HEK293T (cell line): ENCODE data around the gene FAM98B.

Source experiments
- BHLHE40 ChIP-seq: fragments of 450-650 bp; IDR thresholded peaks from 2 replicates; pipeline ENCODE4 v1.6.1; 2016; ENCODE audit warnings: mild to moderate bottlenecking, moderate library complexity, borderline replicate concordance
- CTBP1 ChIP-seq: fragments of 450-650 bp; IDR thresholded peaks from 2 replicates; pipeline ENCODE4 v1.6.1; 2016; ENCODE audit warnings: borderline replicate concordance
- FOXA1 ChIP-seq: fragments of 450-650 bp; IDR thresholded peaks from 2 replicates; pipeline ENCODE4 v1.6.1; 2016; ENCODE audit warnings: mild to moderate bottlenecking
- FOXK2 ChIP-seq: fragments of 450-650 bp; IDR thresholded peaks from 2 replicates; pipeline ENCODE4 v1.6.1; 2016; ENCODE audit warnings: mild to moderate bottlenecking
- FOXM1 ChIP-seq: fragments of 450-650 bp; IDR thresholded peaks from 2 replicates; pipeline ENCODE4 v1.6.1; 2017; ENCODE audit warnings: mild to moderate bottlenecking, borderline replicate concordance
- HDGF ChIP-seq: fragments of 450-650 bp; IDR thresholded peaks from 2 replicates; pipeline ENCODE4 v1.6.1; 2017; ENCODE audit warnings: antibody characterized with exemption, borderline replicate concordance
- L3MBTL2 ChIP-seq: fragments of 450-650 bp; conservative IDR thresholded peaks from 2 replicates; pipeline ENCODE4 v1.6.1; 2016; ENCODE audit warnings: mild to moderate bottlenecking
- LEF1 ChIP-seq: fragments of 450-650 bp; IDR thresholded peaks from 2 replicates; pipeline ENCODE4 v1.6.1; 2017; ENCODE audit warnings: mild to moderate bottlenecking, borderline replicate concordance
- NFRKB ChIP-seq: fragments of 450-650 bp; IDR thresholded peaks from 2 replicates; pipeline ENCODE4 v1.6.1; 2016; ENCODE audit warnings: mild to moderate bottlenecking, moderate library complexity
- SP1 ChIP-seq: fragments of 450-650 bp; IDR thresholded peaks from 2 replicates; pipeline ENCODE4 v1.6.1; 2017
- TARDBP ChIP-seq: fragments of 450-650 bp; IDR thresholded peaks from 2 replicates; pipeline ENCODE4 v1.6.1; 2016
- TF ChIP-seq, protein P1 (sequence below): fragments of 450-650 bp; IDR thresholded peaks from 2 replicates; pipeline ENCODE4 v1.6.1; 2016

DNA sequence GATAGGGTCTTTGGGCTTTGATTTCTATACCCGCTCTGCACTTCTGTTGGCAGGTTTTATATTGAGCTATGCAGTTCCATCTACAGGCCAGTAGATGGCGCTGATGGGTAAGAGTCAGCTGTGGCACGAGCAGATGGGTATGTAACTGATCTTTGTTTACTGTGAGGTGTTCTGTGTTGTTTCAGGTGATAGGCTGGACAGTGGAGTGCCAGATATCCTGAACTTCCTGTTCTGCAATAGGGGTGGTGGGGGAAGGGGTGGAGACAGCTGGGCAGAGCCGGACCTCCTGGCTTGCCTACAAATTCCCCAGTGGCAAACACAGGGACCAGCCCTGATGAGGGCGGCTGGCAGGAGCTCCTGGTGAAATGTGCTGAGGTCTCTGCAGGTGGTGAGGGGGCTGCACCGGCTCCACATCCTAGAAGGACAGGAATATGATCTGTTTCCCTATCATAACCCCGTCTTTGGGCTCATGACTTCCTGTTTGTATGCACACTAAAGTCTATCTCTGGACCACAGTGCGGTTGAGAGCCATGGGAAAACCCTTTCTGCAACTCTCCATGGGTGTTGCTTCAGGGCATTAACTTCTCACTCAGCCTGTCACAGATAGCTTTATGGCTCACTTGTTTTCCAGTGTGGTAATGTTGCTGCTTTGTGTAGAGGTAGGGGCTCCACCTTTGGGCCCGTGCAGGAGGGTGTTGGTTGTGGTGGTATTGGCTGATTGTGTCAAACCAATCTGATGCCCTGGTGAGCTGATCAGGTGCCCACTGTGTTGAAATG is 13.4 kb upstream of the FAM98B start:
- TF ChIP-seq BHLHE40: no peak
- no peak for TF ChIP-seq SP1
- no peak for TF ChIP-seq L3MBTL2
- TF ChIP-seq CTBP1: no peak
- TF ChIP-seq HDGF: no peak
- TF ChIP-seq NFRKB: no peak
- TF ChIP-seq TARDBP: no peak
- no peak for TF ChIP-seq FOXK2
- TF ChIP-seq LEF1: no peak
- no peak for TF ChIP-seq FOXA1
- no peak for TF ChIP-seq FOXM1
- TF ChIP-seq, protein P1, sequence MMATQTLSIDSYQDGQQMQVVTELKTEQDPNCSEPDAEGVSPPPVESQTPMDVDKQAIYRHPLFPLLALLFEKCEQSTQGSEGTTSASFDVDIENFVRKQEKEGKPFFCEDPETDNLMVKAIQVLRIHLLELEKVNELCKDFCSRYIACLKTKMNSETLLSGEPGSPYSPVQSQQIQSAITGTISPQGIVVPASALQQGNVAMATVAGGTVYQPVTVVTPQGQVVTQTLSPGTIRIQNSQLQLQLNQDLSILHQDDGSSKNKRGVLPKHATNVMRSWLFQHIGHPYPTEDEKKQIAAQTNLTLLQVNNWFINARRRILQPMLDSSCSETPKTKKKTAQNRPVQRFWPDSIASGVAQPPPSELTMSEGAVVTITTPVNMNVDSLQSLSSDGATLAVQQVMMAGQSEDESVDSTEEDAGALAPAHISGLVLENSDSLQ: no peak
